C4-2B (cell line): ENCODE measurements around the gene SEZ6L.

Source experiments
- CTCF ChIP-seq: fragments of 450-650 bp; conservative IDR thresholded peaks from 2 replicates; pipeline ENCODE4 v1.5.1; 2017; ENCODE audit warnings: mild to moderate bottlenecking
- ZFX ChIP-seq: fragments of 450-650 bp; IDR thresholded peaks from 2 replicates; pipeline ENCODE4 v1.6.1; 2017

- TF ChIP-seq CTCF, result no peak
- no peak for TF ChIP-seq ZFX
Observed at GRCh38 chr22:26429458-26430286, 260.4 kb downstream of the SEZ6L start.
